ENCODE data around the gene ZDHHC14.

Gene ZDHHC14

GRCh38 chr6:157453131-157453530 lies 72.1 kb downstream of the ZDHHC14 start:
- Histone ChIP-seq H3K79me1 (ENCODE audit: low read length) (no peaks in the 10 kb centered on the region), H3K18ac (ENCODE audit: low read length) (no peak overlapping the region), H3K23ac (ENCODE audit: low read length) (no peak overlapping the region), H3K79me2 (ENCODE audit: control insufficient read depth, insufficient read depth, low read length) (no peaks in the 10 kb centered on the region), H3K27me3 (ENCODE audit: insufficient read depth, low read length, poor library complexity) (no peaks in the 10 kb centered on the region), H3K4ac (ENCODE audit: low read depth, low read length) (no peak overlapping the region), H3K4me3 (ENCODE audit: low read length) (no peak overlapping the region), H2BK120ac (ENCODE audit: low read depth, low read length) (no peak overlapping the region), H3K36me3 (ENCODE audit: control insufficient read depth, insufficient read depth, low read length) (no peaks in the 10 kb centered on the region), H3K4me2 (ENCODE audit: low read length) (no peak overlapping the region), H4K8ac (ENCODE audit: low read depth, low read length) (no peak overlapping the region), H3K9ac (ENCODE audit: low read length) (no peak overlapping the region), H2BK15ac (replicated peaks; ENCODE audit: low read depth) (no peak overlapping the region), H4K5ac (ENCODE audit: low read length) (no peak overlapping the region), H3K56ac (ENCODE audit: low read length) (no peak overlapping the region), H2BK5ac (ENCODE audit: low read length) (no peak overlapping the region), H2AK5ac (ENCODE audit: low read length) (no peak overlapping the region), H3K27ac (ENCODE audit: low read depth, low read length) (no peak overlapping the region), H3K4me1 (ENCODE audit: control insufficient read depth, low read depth, low read length) (no peaks in the 10 kb centered on the region)
- WGBS (ENCODE audit: extremely low coverage, insufficient coverage, low lambda C conversion rate), result no CpG with 5 or more reads among the region's 4 CpGs
- DNase-seq, result no peak

DNA sequence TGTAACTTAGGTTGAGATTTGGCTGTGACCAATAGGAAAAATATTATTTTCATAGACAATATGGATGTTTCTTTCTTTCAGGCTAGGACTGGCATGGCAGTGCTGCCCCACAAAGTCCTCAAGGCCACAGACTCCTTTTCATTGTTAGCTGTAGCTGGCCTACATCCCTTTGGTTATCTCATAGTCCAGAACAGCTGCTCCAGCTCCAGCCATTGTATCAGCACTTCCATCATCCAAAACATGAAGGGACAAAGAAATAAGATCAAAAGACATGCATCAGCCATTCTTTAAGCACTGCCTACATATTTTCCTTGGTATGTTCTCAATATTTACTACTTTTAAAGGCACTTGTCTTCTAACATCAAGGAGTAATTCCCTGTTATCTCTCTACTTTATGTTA lies 73.0 kb downstream of the ZDHHC14 start:
- Histone ChIP-seq H2AK5ac (ENCODE audit: low read length) (no peak overlapping the region), H3K56ac (ENCODE audit: low read length) (no peak overlapping the region), H3K4ac (ENCODE audit: low read depth, low read length) (no peak overlapping the region), H3K79me1 (ENCODE audit: low read length) (no peaks in the 10 kb centered on the region), H2BK15ac (replicated peaks; ENCODE audit: low read depth) (no peak overlapping the region), H3K36me3 (ENCODE audit: control insufficient read depth, insufficient read depth, low read length) (no peaks in the 10 kb centered on the region), H3K23ac (ENCODE audit: low read length) (no peak overlapping the region), H3K27me3 (ENCODE audit: insufficient read depth, low read length, poor library complexity) (no peaks in the 10 kb centered on the region), H4K5ac (ENCODE audit: low read length) (no peak overlapping the region), H2BK120ac (ENCODE audit: low read depth, low read length) (no peak overlapping the region), H3K4me1 (ENCODE audit: control insufficient read depth, low read depth, low read length) (no peaks in the 10 kb centered on the region), H3K18ac (ENCODE audit: low read length) (no peak overlapping the region), H4K8ac (ENCODE audit: low read depth, low read length) (no peak overlapping the region), H3K4me2 (ENCODE audit: low read length) (no peak overlapping the region), H3K79me2 (ENCODE audit: control insufficient read depth, insufficient read depth, low read length) (no peaks in the 10 kb centered on the region), H3K4me3 (ENCODE audit: low read length) (no peak overlapping the region), H2BK5ac (ENCODE audit: low read length) (no peak overlapping the region), H3K9ac (ENCODE audit: low read length) (no peak overlapping the region), H3K27ac (ENCODE audit: low read depth, low read length) (no peak overlapping the region)
- no peak for DNase-seq

GRCh38 chr6:157454762-157455714 lies 74.0 kb downstream of the ZDHHC14 start:
- Histone ChIP-seq H2AK5ac (ENCODE audit: low read length) (no peak overlapping the region), H2BK5ac (ENCODE audit: low read length) (no peak overlapping the region), H3K36me3 (ENCODE audit: control insufficient read depth, insufficient read depth, low read length) (no peaks in the 10 kb centered on the region), H2BK120ac (ENCODE audit: low read depth, low read length) (no peak overlapping the region), H4K5ac (ENCODE audit: low read length) (no peak overlapping the region), H3K27me3 (ENCODE audit: insufficient read depth, low read length, poor library complexity) (no peaks in the 10 kb centered on the region), H3K4me2 (ENCODE audit: low read length) (no peak overlapping the region), H3K23ac (ENCODE audit: low read length) (no peak overlapping the region), H3K4ac (ENCODE audit: low read depth, low read length) (no peak overlapping the region), H3K4me1 (ENCODE audit: control insufficient read depth, low read depth, low read length) (no peaks in the 10 kb centered on the region), H3K56ac (ENCODE audit: low read length) (no peak overlapping the region), H3K4me3 (ENCODE audit: low read length) (no peak overlapping the region), H2BK15ac (replicated peaks; ENCODE audit: low read depth) (no peak overlapping the region), H3K18ac (ENCODE audit: low read length) (no peak overlapping the region), H4K8ac (ENCODE audit: low read depth, low read length) (no peak overlapping the region), H3K9ac (ENCODE audit: low read length) (no peak overlapping the region), H3K79me1 (ENCODE audit: low read length) (no peaks in the 10 kb centered on the region), H3K79me2 (ENCODE audit: control insufficient read depth, insufficient read depth, low read length) (no peaks in the 10 kb centered on the region), H3K27ac (ENCODE audit: low read depth, low read length) (no peak overlapping the region)
- WGBS (ENCODE audit: extremely low coverage, insufficient coverage, low lambda C conversion rate), result no CpG with 5 or more reads among the region's 14 CpGs
- DNase-seq, result no peak

DNA sequence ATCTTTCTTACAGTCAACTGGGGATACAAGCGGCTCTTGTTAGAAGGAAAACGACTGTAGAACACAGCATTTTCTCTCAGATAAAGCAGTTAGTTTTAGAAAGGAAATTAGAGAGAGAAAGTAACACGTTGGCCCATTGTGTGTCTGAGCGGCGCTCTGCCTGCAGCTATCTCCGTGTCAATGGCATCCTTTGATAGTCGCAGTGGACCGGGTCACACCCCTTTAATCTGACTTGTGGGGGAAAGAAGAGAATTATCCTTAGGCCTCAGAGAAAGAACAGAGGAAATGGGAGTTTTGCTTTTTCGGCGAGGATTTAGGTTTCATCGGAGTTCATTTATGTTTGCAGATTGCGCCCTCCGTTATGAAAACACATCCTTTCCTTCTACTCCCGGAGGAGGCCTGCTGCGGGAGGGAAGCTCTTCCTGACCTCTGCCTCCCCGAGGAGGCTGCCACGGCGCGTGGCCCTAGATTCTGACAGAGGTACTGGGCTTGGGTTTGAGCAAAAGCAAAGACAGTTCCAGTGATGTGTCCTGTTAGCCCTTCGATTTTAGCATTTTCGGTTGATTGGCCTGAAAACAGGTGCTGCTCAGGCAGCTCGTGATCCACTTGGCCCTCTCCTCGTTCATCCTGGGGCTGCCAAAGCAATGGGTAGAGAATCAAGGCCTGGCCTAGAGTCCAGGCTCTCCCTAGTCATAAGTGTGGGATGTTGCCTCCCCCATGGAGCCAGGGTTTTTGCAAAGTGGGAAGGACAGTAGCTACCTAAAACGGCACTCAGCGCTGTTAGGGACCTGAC lies 74.9 kb downstream of the ZDHHC14 start:
- H3K27ac ChIP-seq (ENCODE audit: low read depth, low read length), result no peak overlapping the region
- H3K9ac ChIP-seq (ENCODE audit: low read length), result no peak overlapping the region
- no peak overlapping the region for H2BK15ac ChIP-seq (replicated peaks; ENCODE audit: low read depth)
- no peak overlapping the region for H3K4me2 ChIP-seq (ENCODE audit: low read length)
- no peak overlapping the region for H3K23ac ChIP-seq (ENCODE audit: low read length)
- H3K79me1 ChIP-seq (ENCODE audit: low read length), result no peaks in the 10 kb centered on the region
- DNase-seq, result no peak
- no peak overlapping the region for H4K5ac ChIP-seq (ENCODE audit: low read length)
- no peak overlapping the region for H3K18ac ChIP-seq (ENCODE audit: low read length)
- H3K79me2 ChIP-seq (ENCODE audit: control insufficient read depth, insufficient read depth, low read length), result no peaks in the 10 kb centered on the region
- no CpG with 5 or more reads among the region's 25 CpGs for WGBS (ENCODE audit: extremely low coverage, insufficient coverage, low lambda C conversion rate)
- no peaks in the 10 kb centered on the region for H3K27me3 ChIP-seq (ENCODE audit: insufficient read depth, low read length, poor library complexity)
- H3K36me3 ChIP-seq (ENCODE audit: control insufficient read depth, insufficient read depth, low read length), result no peaks in the 10 kb centered on the region
- H2BK5ac ChIP-seq (ENCODE audit: low read length), result no peak overlapping the region
- no peak overlapping the region for H4K8ac ChIP-seq (ENCODE audit: low read depth, low read length)
- no peak overlapping the region for H2BK120ac ChIP-seq (ENCODE audit: low read depth, low read length)
- no peak overlapping the region for H3K4me3 ChIP-seq (ENCODE audit: low read length)
- no peaks in the 10 kb centered on the region for H3K4me1 ChIP-seq (ENCODE audit: control insufficient read depth, low read depth, low read length)
- no peak overlapping the region for H3K4ac ChIP-seq (ENCODE audit: low read depth, low read length)
- no peak overlapping the region for H3K56ac ChIP-seq (ENCODE audit: low read length)
- no peak overlapping the region for H2AK5ac ChIP-seq (ENCODE audit: low read length)

DNA sequence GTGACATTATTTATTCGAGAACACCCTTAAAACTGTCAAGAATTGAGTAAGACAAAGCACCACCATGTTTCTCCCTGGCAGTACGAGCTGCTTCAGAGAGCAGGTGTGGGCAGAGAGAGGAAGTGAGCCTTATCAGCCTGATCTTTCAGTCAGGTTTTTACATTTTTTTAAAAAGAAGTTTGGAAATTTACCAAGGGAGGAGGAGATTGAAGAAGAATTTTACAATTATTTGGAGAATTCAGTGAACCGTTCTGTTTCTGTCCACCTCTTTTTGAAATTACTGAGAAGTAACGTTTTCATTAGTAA lies 75.5 kb downstream of the ZDHHC14 start:
- H3K4me1 ChIP-seq (ENCODE audit: control insufficient read depth, low read depth, low read length), result no peaks in the 10 kb centered on the region
- no peaks in the 10 kb centered on the region for H3K79me1 ChIP-seq (ENCODE audit: low read length)
- H3K79me2 ChIP-seq (ENCODE audit: control insufficient read depth, insufficient read depth, low read length), result no peaks in the 10 kb centered on the region
- no peak overlapping the region for H2BK120ac ChIP-seq (ENCODE audit: low read depth, low read length)
- no CpG with 5 or more reads among the region's 4 CpGs for WGBS (ENCODE audit: extremely low coverage, insufficient coverage, low lambda C conversion rate)
- no peak overlapping the region for H3K56ac ChIP-seq (ENCODE audit: low read length)
- DNase-seq, result no peak
- no peak overlapping the region for H3K4me3 ChIP-seq (ENCODE audit: low read length)
- H4K8ac ChIP-seq (ENCODE audit: low read depth, low read length), result no peak overlapping the region
- H3K23ac ChIP-seq (ENCODE audit: low read length), result no peak overlapping the region
- no peak overlapping the region for H2BK15ac ChIP-seq (replicated peaks; ENCODE audit: low read depth)
- no peak overlapping the region for H2AK5ac ChIP-seq (ENCODE audit: low read length)
- H4K5ac ChIP-seq (ENCODE audit: low read length), result no peak overlapping the region
- H3K4me2 ChIP-seq (ENCODE audit: low read length), result no peak overlapping the region
- H3K18ac ChIP-seq (ENCODE audit: low read length), result no peak overlapping the region
- no peak overlapping the region for H3K27ac ChIP-seq (ENCODE audit: low read depth, low read length)
- H2BK5ac ChIP-seq (ENCODE audit: low read length), result no peak overlapping the region
- no peak overlapping the region for H3K4ac ChIP-seq (ENCODE audit: low read depth, low read length)
- no peaks in the 10 kb centered on the region for H3K36me3 ChIP-seq (ENCODE audit: control insufficient read depth, insufficient read depth, low read length)
- H3K9ac ChIP-seq (ENCODE audit: low read length), result no peak overlapping the region
- no peaks in the 10 kb centered on the region for H3K27me3 ChIP-seq (ENCODE audit: insufficient read depth, low read length, poor library complexity)

All from mesendoderm (in vitro differentiated cells).